Measurements from ENCODE around the gene PTOV1.

Gene PTOV1

GRCh38 chr19:49823472-49823871, 27.5 kb upstream of the PTOV1 start:
- Histone ChIP-seq H3K4me3 (ENCODE audit: low read depth, low read length, poor library complexity, severe bottlenecking) (peak overlapping the region; percentile 42), H3K9ac (ENCODE audit: low read length) (peak overlapping the region; percentile 70), H3K4me1 (ENCODE audit: insufficient read depth, low read length, severe bottlenecking) (peaks cover 84% of the 10 kb centered on the region), H3K27me3 (ENCODE audit: insufficient read depth, low read length) (no peaks in the 10 kb centered on the region), H3K4me2 (ENCODE audit: low read length) (peak overlapping the region; percentile 60), H2AFZ (ENCODE audit: low read length) (no peak overlapping the region), H3K27ac (ENCODE audit: low read depth, low read length, poor library complexity, severe bottlenecking) (peak overlapping the region; percentile 99), H3K79me2 (ENCODE audit: insufficient read depth, low read length) (peaks cover 59% of the 10 kb centered on the region), H3K9me3 (ENCODE audit: low read length) (no peaks in the 10 kb centered on the region), H3K36me3 (ENCODE audit: insufficient read depth, low read length) (peaks cover 81% of the 10 kb centered on the region), H3K9me2 (ENCODE audit: low read depth, low read length) (no peaks in the 10 kb centered on the region), H4K20me1 (ENCODE audit: insufficient read depth, low read length) (no peaks in the 10 kb centered on the region), H3F3A (ENCODE audit: insufficient read depth, low read length) (no peaks in the 10 kb centered on the region)
- TF ChIP-seq CTCF (IDR thresholded peaks at IDR 0.05; ENCODE audit: low read length) (no peak), EZH2 (IDR thresholded peaks at IDR 0.05; ENCODE audit: borderline replicate concordance, low read length) (no peak)

GRCh38 chr19:49824662-49825061, 26.3 kb upstream of the PTOV1 start:
- Histone ChIP-seq H3K36me3 (ENCODE audit: insufficient read depth, low read length) (peaks cover 89% of the 10 kb centered on the region), H4K20me1 (ENCODE audit: insufficient read depth, low read length) (no peaks in the 10 kb centered on the region), H3K4me1 (ENCODE audit: insufficient read depth, low read length, severe bottlenecking) (peaks cover 90% of the 10 kb centered on the region)

GRCh38 chr19:49827034-49827433, 23.9 kb upstream of the PTOV1 start:
- Histone ChIP-seq H3K9ac (ENCODE audit: low read length) (no peak overlapping the region), H3K4me1 (ENCODE audit: insufficient read depth, low read length, severe bottlenecking) (peaks cover 73% of the 10 kb centered on the region), H3K4me2 (ENCODE audit: low read length) (no peak overlapping the region), H3K9me3 (ENCODE audit: low read length) (no peaks in the 10 kb centered on the region), H3K27ac (ENCODE audit: low read depth, low read length, poor library complexity, severe bottlenecking) (peak overlapping the region; percentile 99), H3K27me3 (ENCODE audit: insufficient read depth, low read length) (no peaks in the 10 kb centered on the region), H3K9me2 (ENCODE audit: low read depth, low read length) (no peaks in the 10 kb centered on the region), H4K20me1 (ENCODE audit: insufficient read depth, low read length) (no peaks in the 10 kb centered on the region), H3F3A (ENCODE audit: insufficient read depth, low read length) (no peaks in the 10 kb centered on the region), H2AFZ (ENCODE audit: low read length) (no peak overlapping the region), H3K36me3 (ENCODE audit: insufficient read depth, low read length) (peaks cover 93% of the 10 kb centered on the region), H3K4me3 (ENCODE audit: low read depth, low read length, poor library complexity, severe bottlenecking) (no peak overlapping the region), H3K79me2 (ENCODE audit: insufficient read depth, low read length) (peaks cover 31% of the 10 kb centered on the region)
- TF ChIP-seq EZH2 (IDR thresholded peaks at IDR 0.05; ENCODE audit: borderline replicate concordance, low read length) (no peak), CTCF (IDR thresholded peaks at IDR 0.05; ENCODE audit: low read length) (no peak)

More at GRCh38 chr19:49824662-49825061, 26.3 kb upstream of the PTOV1 start:
- peak overlapping the region; percentile 70; the same call in 1 of the 2 replicates for H3K9ac ChIP-seq (ENCODE audit: low read length)
- no peak for TF ChIP-seq CTCF (IDR thresholded peaks at IDR 0.05; ENCODE audit: low read length)
- TF ChIP-seq EZH2 (IDR thresholded peaks at IDR 0.05; ENCODE audit: borderline replicate concordance, low read length), result no peak
- H3K79me2 ChIP-seq (ENCODE audit: insufficient read depth, low read length), result peaks cover 47% of the 10 kb centered on the region
- H3K27ac ChIP-seq (ENCODE audit: low read depth, low read length, poor library complexity, severe bottlenecking), result peak overlapping the region; percentile 99
- peak overlapping the region; percentile 42 for H3K4me3 ChIP-seq (ENCODE audit: low read depth, low read length, poor library complexity, severe bottlenecking)
- H3K9me2 ChIP-seq (ENCODE audit: low read depth, low read length), result no peaks in the 10 kb centered on the region
- H3K4me2 ChIP-seq (ENCODE audit: low read length), result peak overlapping the region; percentile 60; the same call in 1 of the 2 replicates
- H3K9me3 ChIP-seq (ENCODE audit: low read length), result no peaks in the 10 kb centered on the region
- H3F3A ChIP-seq (ENCODE audit: insufficient read depth, low read length), result no peaks in the 10 kb centered on the region
- no peak overlapping the region for H2AFZ ChIP-seq (ENCODE audit: low read length)
- H3K27me3 ChIP-seq (ENCODE audit: insufficient read depth, low read length), result no peaks in the 10 kb centered on the region

Data from OCI-LY1 (cell line).